Lower lobe of right lung (tissue), 2 donors: ENCODE results near the gene TXNRD3. TPM values are rescaled to one million over a fixed set of nuclear protein-coding genes. Genes with fewer than 3 reads are reported as not detected.

Source experiments
- ATAC-seq, 2 donors: fragments of 200-7000 bp; cut with Tn5 transposase; one replicate each; pipeline ENCODE4 v1.9.1; 2020 to 2022; ENCODE audit warnings: mild to moderate bottlenecking in 2 of 2, moderate library complexity in 2 of 2
- DNase-seq: peaks from one replicate; pipeline ENCODE4 v3.0.0-alpha.2; 2020
- H3K27ac ChIP-seq: fragments of 200-600 bp; one replicate; pipeline ENCODE4 v1.8.0; 2022
- H3K27me3 ChIP-seq: fragments of 200-600 bp; one replicate; pipeline ENCODE4 v1.8.0; 2022; ENCODE audit warnings: low read depth
- H3K36me3 ChIP-seq: fragments of 200-600 bp; one replicate; pipeline ENCODE4 v1.8.0; 2022; ENCODE audit warnings: mild to moderate bottlenecking
- H3K4me1 ChIP-seq: fragments of 200-600 bp; one replicate; pipeline ENCODE4 v1.8.0; 2022
- H3K4me3 ChIP-seq: fragments of 200-600 bp; one replicate; pipeline ENCODE4 v1.8.0; 2022; ENCODE audit warnings: mild to moderate bottlenecking
- H3K9me3 ChIP-seq: fragments of 200-600 bp; one replicate; pipeline ENCODE4 v1.8.0; 2022
- intact Hi-C: fragments of 100-400 bp; cut with DNase I; formaldehyde crosslinking; loops from one replicate; pipeline ENCODE4 v1.11.0; 2022
- total RNA-seq: library from RNA; stranded (reverse); fragmentation: NEBNext Ultra II Directional; extraction: Animal tissue kit (Norgen Biotek cat#: 25700); gene quantifications from one replicate; pipeline ENCODE4 v1.2.1, GENCODE V29; 2021
- TF ChIP-seq, protein P1 (sequence below): fragments of 200-600 bp; IDR thresholded peaks from one replicate; pipeline ENCODE4 v1.8.0; 2022; ENCODE audit warnings: antibody characterized with exemption, mild to moderate bottlenecking
- donor health status: DM: no; HTN: yes; CAD: no; lungs with severe emphysema.

The TXNRD3 gene
- total RNA-seq, 1 donor from 2014 or later = 8.7 TPM

DNA sequence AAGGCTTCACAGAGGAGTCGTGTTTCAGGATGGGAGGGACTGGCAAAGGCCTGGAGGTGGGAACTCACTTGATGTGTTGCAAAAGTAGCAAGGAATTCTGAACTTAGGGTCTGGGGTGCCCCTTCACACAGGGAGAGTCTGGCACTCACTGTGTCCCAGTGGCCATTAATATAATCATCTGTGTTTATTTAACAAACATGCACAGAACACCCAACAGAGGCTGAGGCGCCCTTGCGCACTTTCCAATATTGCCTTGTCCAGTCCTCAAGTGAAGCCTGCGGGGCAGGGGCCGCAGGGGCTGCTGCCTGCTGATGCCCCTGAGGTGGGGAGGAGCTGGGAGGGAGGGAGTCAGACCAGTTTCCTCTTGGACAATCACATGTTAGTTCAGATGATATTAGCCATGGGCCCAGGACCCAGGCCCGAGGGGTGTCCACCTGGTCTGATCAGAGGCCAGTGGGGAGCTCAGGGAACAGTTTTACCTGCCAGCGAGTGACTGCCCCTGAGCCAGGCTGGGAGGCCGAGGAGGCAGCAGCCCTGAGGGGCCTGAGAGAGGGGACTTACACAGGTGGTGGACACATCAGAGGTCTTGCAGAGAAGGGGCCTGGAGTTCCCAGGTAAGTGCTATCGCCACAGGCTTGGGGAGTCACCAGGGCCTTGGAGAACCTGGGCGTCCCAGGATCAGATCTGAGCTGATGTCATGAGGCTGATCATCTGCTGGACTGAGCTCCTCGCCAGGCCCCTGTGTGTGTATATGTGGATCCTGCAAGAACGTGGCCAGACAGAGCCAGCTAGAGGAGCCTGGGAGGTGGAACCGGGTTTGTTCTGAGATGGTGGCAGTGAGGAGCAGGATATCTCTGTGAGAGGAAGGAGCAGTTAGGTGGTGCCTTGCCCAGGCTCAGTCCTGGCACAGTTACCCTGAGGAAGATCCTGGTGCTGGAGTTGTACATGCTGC lies 13.8 kb upstream of the TXNRD3 start:
- H3K9me3 ChIP-seq = no peaks in the 10 kb centered on the region
- H3K36me3 ChIP-seq = no peaks in the 10 kb centered on the region
- H3K27me3 ChIP-seq = no peaks in the 10 kb centered on the region
- TF ChIP-seq, protein P1, sequence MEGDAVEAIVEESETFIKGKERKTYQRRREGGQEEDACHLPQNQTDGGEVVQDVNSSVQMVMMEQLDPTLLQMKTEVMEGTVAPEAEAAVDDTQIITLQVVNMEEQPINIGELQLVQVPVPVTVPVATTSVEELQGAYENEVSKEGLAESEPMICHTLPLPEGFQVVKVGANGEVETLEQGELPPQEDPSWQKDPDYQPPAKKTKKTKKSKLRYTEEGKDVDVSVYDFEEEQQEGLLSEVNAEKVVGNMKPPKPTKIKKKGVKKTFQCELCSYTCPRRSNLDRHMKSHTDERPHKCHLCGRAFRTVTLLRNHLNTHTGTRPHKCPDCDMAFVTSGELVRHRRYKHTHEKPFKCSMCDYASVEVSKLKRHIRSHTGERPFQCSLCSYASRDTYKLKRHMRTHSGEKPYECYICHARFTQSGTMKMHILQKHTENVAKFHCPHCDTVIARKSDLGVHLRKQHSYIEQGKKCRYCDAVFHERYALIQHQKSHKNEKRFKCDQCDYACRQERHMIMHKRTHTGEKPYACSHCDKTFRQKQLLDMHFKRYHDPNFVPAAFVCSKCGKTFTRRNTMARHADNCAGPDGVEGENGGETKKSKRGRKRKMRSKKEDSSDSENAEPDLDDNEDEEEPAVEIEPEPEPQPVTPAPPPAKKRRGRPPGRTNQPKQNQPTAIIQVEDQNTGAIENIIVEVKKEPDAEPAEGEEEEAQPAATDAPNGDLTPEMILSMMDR = no peak
- DNase-seq (no peak), ATAC-seq (no peak)
- no peak overlapping the region for H3K4me3 ChIP-seq
- no peaks in the 10 kb centered on the region for H3K4me1 ChIP-seq
- intact Hi-C loops = no loop called here
- no peak overlapping the region for H3K27ac ChIP-seq

GRCh38 chr3:126667631-126668449 lies 12.9 kb upstream of the TXNRD3 start:
- DNase-seq (no peak), ATAC-seq (no peak)
- H3K4me1 ChIP-seq = no peaks in the 10 kb centered on the region
- H3K4me3 ChIP-seq = no peak overlapping the region
- TF ChIP-seq, protein P1 = no peak
- no peak overlapping the region for H3K27ac ChIP-seq
- intact Hi-C loops = no loop called here
- H3K9me3 ChIP-seq = no peaks in the 10 kb centered on the region
- no peaks in the 10 kb centered on the region for H3K36me3 ChIP-seq
- H3K27me3 ChIP-seq = peaks cover 4% of the 10 kb centered on the region

GRCh38 chr3:126666658-126667528 lies 12.0 kb upstream of the TXNRD3 start:
- intact Hi-C loops = no loop called here

DNA sequence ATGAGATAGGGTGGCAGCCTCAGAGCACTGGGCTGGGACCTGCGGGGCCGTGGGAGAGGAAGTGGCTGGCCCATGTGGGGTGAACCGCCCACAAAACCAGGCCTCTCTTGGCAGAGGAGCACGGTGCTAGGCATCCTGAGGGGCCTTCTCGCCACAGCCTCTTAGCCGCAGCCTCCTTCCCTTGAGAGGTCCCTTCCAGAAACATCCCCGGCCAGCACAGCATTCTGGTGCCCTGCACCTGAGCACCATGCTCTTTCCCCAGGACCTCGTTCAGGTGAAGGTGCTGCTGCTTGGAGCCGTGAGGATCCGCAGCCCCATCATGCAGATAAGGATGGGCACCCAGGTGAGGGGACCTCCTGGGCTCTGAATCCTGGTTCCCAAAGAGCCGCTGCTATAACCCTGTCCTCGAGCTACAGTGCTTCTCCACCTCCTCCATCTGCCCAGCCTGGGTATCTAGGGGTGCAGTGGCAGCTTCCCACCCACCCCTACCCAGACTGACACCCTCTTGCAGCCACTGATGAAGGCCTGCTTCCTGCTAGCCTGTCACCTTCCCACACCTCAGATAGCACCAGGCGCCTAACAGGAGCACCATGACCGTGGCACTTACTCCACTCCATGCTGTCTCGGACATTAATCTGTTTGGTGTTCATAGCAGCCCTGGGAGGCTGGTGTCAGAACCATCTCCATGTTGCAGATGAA lies 11.2 kb upstream of the TXNRD3 start:
- TF ChIP-seq, protein P1 = no peak
- no peak for DNase-seq
- Histone ChIP-seq H3K27me3 (peaks cover 10% of the 10 kb centered on the region), H3K36me3 (no peaks in the 10 kb centered on the region), H3K27ac (no peak overlapping the region), H3K4me3 (no peak overlapping the region), H3K4me1 (no peaks in the 10 kb centered on the region), H3K9me3 (no peaks in the 10 kb centered on the region)
- ATAC-seq = no peak
- intact Hi-C loops = no loop called here

More at GRCh38 chr3:126666658-126667528, 12.0 kb upstream of the TXNRD3 start:
- Histone ChIP-seq H3K36me3 (no peaks in the 10 kb centered on the region), H3K4me1 (no peaks in the 10 kb centered on the region), H3K4me3 (no peak overlapping the region), H3K27me3 (peaks cover 8% of the 10 kb centered on the region), H3K9me3 (no peaks in the 10 kb centered on the region), H3K27ac (no peak overlapping the region)
- DNase-seq = no peak
- TF ChIP-seq, protein P1 = no peak
- no peak for ATAC-seq
